Ishikawa (cell line): ENCODE measurements around the gene TTLL12.

Experiments used
- EGR1 ChIP-seq: IDR thresholded peaks from 2 replicates; pipeline ENCODE4 v1.6.1; 2012
- YY1 ChIP-seq: IDR thresholded peaks from 2 replicates; pipeline ENCODE4 v1.6.1; 2012; ENCODE audit warnings: low read depth

GRCh38 chr22:43171019-43171491 is 15.9 kb downstream of the TTLL12 start:
- no peak for TF ChIP-seq EGR1
- no peak for TF ChIP-seq YY1
